BLaER1 treated with 17β-estradiol and CSF1 and Interleukin-3, amounts not matched to agents 10 nM and 100 nM (cell line): ENCODE data around the gene SPRY4.

Experiments
- H3K27ac ChIP-seq, 11 experiments: shearing (Covaris generic); formaldehyde crosslinking; 2 replicates each; pipeline ENCODE4 v1.8.1; 2022
- H3K27me3 ChIP-seq, 11 experiments: shearing (Covaris generic); formaldehyde crosslinking; 2 replicates each; pipeline ENCODE4 v1.8.1; 2022
- H3K36me3 ChIP-seq, 11 experiments: shearing (Covaris generic); formaldehyde crosslinking; 2 replicates each; pipeline ENCODE4 v1.8.1; 2022
- H3K4me1 ChIP-seq, 10 experiments: shearing (Covaris generic); formaldehyde crosslinking; 2 replicates each; pipeline ENCODE4 v1.8.1; 2022
- H3K4me2 ChIP-seq, 11 experiments: shearing (Covaris generic); formaldehyde crosslinking; 2 replicates each; pipeline ENCODE4 v1.8.1; 2022
- H3K4me3 ChIP-seq, 10 experiments: shearing (Covaris generic); formaldehyde crosslinking; 2 replicates each; pipeline ENCODE4 v1.8.1; 2022
- H3K9ac ChIP-seq, 11 experiments: shearing (Covaris generic); formaldehyde crosslinking; 2 replicates each; pipeline ENCODE4 v1.8.1; 2022
- H3K9me3 ChIP-seq, 11 experiments: shearing (Covaris generic); formaldehyde crosslinking; replicated peaks in 1 of 11; 2 replicates each; pipeline ENCODE4 v1.8.1; 2022
- H4K20me1 ChIP-seq, 11 experiments: shearing (Covaris generic); formaldehyde crosslinking; 2 replicates each; pipeline ENCODE4 v1.8.1; 2022
- Cebpa-rat ChIP-seq, 11 experiments: shearing (Covaris generic); IDR thresholded peaks; 2 replicates each; pipeline ENCODE4 v1.8.1; 2022

The SPRY4 gene

GRCh38 chr5:142316681-142317080 lies 8.1 kb downstream of the SPRY4 start:
- Histone ChIP-seq H3K9ac (peak overlapping the region in 8 of 11 experiments; percentile 12 to 95 (median 86); a peak in 15 of 22 replicates), H3K4me1 (peaks cover 92 to 100% (median 100%) of the 10 kb centered on the region in 10 experiments), H3K27me3 (no peaks in the 10 kb centered on the region), H4K20me1 (peaks cover 0 to 99% (median 88%) of the 10 kb centered on the region in 11 experiments; a peak in 20 of 22 replicates), H3K36me3 (peaks cover 0 to 72% (median 50%) of the 10 kb centered on the region in 11 experiments; a peak in 20 of 22 replicates), H3K4me2 (peak overlapping the region; percentile 86 to 99 (median 97)), H3K9me3 (no peaks in the 10 kb centered on the region), H3K4me3 (peak overlapping the region in 7 of 10 experiments; percentile 20 to 48 (median 35); a peak in 11 of 20 replicates), H3K27ac (peak overlapping the region in 7 of 11 experiments; percentile 41 to 95 (median 90); a peak in 13 of 22 replicates)
- no peak for TF ChIP-seq Cebpa-rat (IDR thresholded peaks at IDR 0.05)

- Histone ChIP-seq H3K4me2 (peak overlapping the region; percentile 86 to 99 (median 97)), H3K9ac (peak overlapping the region in 9 of 11 experiments; percentile 1 to 95 (median 85); a peak in 13 of 22 replicates), H3K27me3 (no peaks in the 10 kb centered on the region), H3K4me3 (peak overlapping the region in 8 of 10 experiments; percentile 16 to 48 (median 34); a peak in 12 of 20 replicates), H3K36me3 (peaks cover 0 to 79% (median 56%) of the 10 kb centered on the region in 11 experiments; a peak in 20 of 22 replicates), H3K9me3 (no peaks in the 10 kb centered on the region), H4K20me1 (peaks cover 0 to 99% (median 92%) of the 10 kb centered on the region in 11 experiments; a peak in 20 of 22 replicates), H3K27ac (peak overlapping the region in 8 of 11 experiments; percentile 34 to 95 (median 88); a peak in 14 of 22 replicates), H3K4me1 (peaks cover 88 to 100% (median 100%) of the 10 kb centered on the region in 10 experiments)
- no peak for TF ChIP-seq Cebpa-rat (IDR thresholded peaks at IDR 0.05)
Measured at GRCh38 chr5:142316051-142316450, 8.8 kb downstream of the SPRY4 start.

- H3K4me2 ChIP-seq = peak overlapping the region; percentile 86 to 99 (median 97)
- peak overlapping the region in 8 of 11 experiments; percentile 25 to 95 (median 80); a peak in 9 of 22 replicates for H3K9ac ChIP-seq
- no peak for TF ChIP-seq Cebpa-rat (IDR thresholded peaks at IDR 0.05)
- H3K27ac ChIP-seq = peak overlapping the region in 8 of 11 experiments; percentile 66 to 95 (median 88); a peak in 17 of 22 replicates
- peaks cover 88 to 100% (median 100%) of the 10 kb centered on the region in 10 experiments for H3K4me1 ChIP-seq
- H3K27me3 ChIP-seq = no peaks in the 10 kb centered on the region
- H4K20me1 ChIP-seq = peaks cover 0 to 99% (median 92%) of the 10 kb centered on the region in 11 experiments; a peak in 20 of 22 replicates
- H3K36me3 ChIP-seq = peaks cover 0 to 86% (median 63%) of the 10 kb centered on the region in 11 experiments; a peak in 20 of 22 replicates
- no peaks in the 10 kb centered on the region for H3K9me3 ChIP-seq
- H3K4me3 ChIP-seq = peak overlapping the region in 8 of 10 experiments; percentile 26 to 57 (median 40); a peak in 11 of 20 replicates
Measured at GRCh38 chr5:142315096-142315900, 9.5 kb downstream of the SPRY4 start.

- Histone ChIP-seq H3K9ac (peak overlapping the region in 8 of 11 experiments; percentile 57 to 77 (median 67); a peak in 17 of 22 replicates), H3K9me3 (no peaks in the 10 kb centered on the region), H3K4me2 (peak overlapping the region; percentile 86 to 99 (median 97)), H3K36me3 (peaks cover 0 to 93% (median 69%) of the 10 kb centered on the region in 11 experiments; a peak in 20 of 22 replicates), H3K4me1 (peaks cover 88 to 100% (median 98%) of the 10 kb centered on the region in 10 experiments), H4K20me1 (peaks cover 0 to 99% (median 94%) of the 10 kb centered on the region in 11 experiments; a peak in 20 of 22 replicates), H3K27me3 (no peaks in the 10 kb centered on the region), H3K4me3 (peak overlapping the region in 8 of 10 experiments; percentile 19 to 57 (median 38); a peak in 12 of 20 replicates), H3K27ac (peak overlapping the region in 9 of 11 experiments; percentile 34 to 92 (median 73); a peak in 17 of 22 replicates)
- TF ChIP-seq Cebpa-rat (IDR thresholded peaks at IDR 0.05) = no peak
Measured at GRCh38 chr5:142314606-142315005, 10.2 kb downstream of the SPRY4 start.

GRCh38 chr5:142314109-142314508 lies 10.7 kb downstream of the SPRY4 start:
- no peak for TF ChIP-seq Cebpa-rat (IDR thresholded peaks at IDR 0.05)
- Histone ChIP-seq H3K27me3 (no peaks in the 10 kb centered on the region), H3K4me3 (peak overlapping the region in 9 of 10 experiments; percentile 2 to 57 (median 38); a peak in 13 of 20 replicates), H3K4me1 (peaks cover 83 to 95% (median 93%) of the 10 kb centered on the region in 10 experiments), H4K20me1 (peaks cover 0 to 99% (median 92%) of the 10 kb centered on the region in 11 experiments; a peak in 20 of 22 replicates), H3K9ac (peak overlapping the region in 8 of 11 experiments; percentile 57 to 77 (median 67); a peak in 17 of 22 replicates), H3K27ac (peak overlapping the region in 9 of 11 experiments; percentile 34 to 92 (median 73); a peak in 17 of 22 replicates), H3K36me3 (peaks cover 0 to 93% (median 73%) of the 10 kb centered on the region in 11 experiments; a peak in 20 of 22 replicates), H3K4me2 (peak overlapping the region; percentile 86 to 99 (median 97)), H3K9me3 (no peaks in the 10 kb centered on the region)

- Histone ChIP-seq H3K4me2 (peak overlapping the region; percentile 86 to 99 (median 97)), H3K27me3 (no peaks in the 10 kb centered on the region), H4K20me1 (peaks cover 0 to 99% (median 87%) of the 10 kb centered on the region in 11 experiments; a peak in 20 of 22 replicates), H3K4me1 (peaks cover 79 to 91% (median 89%) of the 10 kb centered on the region in 10 experiments), H3K4me3 (peak overlapping the region in 8 of 10 experiments; percentile 19 to 57 (median 40); a peak in 13 of 20 replicates), H3K27ac (peak overlapping the region in 9 of 11 experiments; percentile 35 to 92 (median 73); a peak in 17 of 22 replicates), H3K36me3 (peaks cover 0 to 93% (median 72%) of the 10 kb centered on the region in 11 experiments; a peak in 20 of 22 replicates), H3K9me3 (no peaks in the 10 kb centered on the region), H3K9ac (peak overlapping the region in 9 of 11 experiments; percentile 29 to 77 (median 65); a peak in 17 of 22 replicates)
- TF ChIP-seq Cebpa-rat (IDR thresholded peaks at IDR 0.05) = no peak
Measured at GRCh38 chr5:142313682-142314081, 11.1 kb downstream of the SPRY4 start.

- TF ChIP-seq Cebpa-rat (IDR thresholded peaks at IDR 0.05) = no peak
- H3K27me3 ChIP-seq = no peaks in the 10 kb centered on the region
- peaks cover 75 to 87% (median 85%) of the 10 kb centered on the region in 10 experiments for H3K4me1 ChIP-seq
- peak overlapping the region in 1 of 10 experiments; percentile 6; a peak in 3 of 20 replicates for H3K4me3 ChIP-seq
- peak overlapping the region in 9 of 11 experiments; percentile 12 to 69 (median 57); a peak in 13 of 22 replicates for H3K9ac ChIP-seq
- H3K27ac ChIP-seq = peak overlapping the region in 9 of 11 experiments; percentile 35 to 92 (median 71); a peak in 17 of 22 replicates
- peaks cover 0 to 93% (median 74%) of the 10 kb centered on the region in 11 experiments; a peak in 20 of 22 replicates for H3K36me3 ChIP-seq
- H3K9me3 ChIP-seq = no peaks in the 10 kb centered on the region
- peak overlapping the region; percentile 86 to 99 (median 97) for H3K4me2 ChIP-seq
- H4K20me1 ChIP-seq = peaks cover 0 to 99% (median 83%) of the 10 kb centered on the region in 11 experiments; a peak in 20 of 22 replicates
Measured at GRCh38 chr5:142313275-142313674, 11.5 kb downstream of the SPRY4 start.

GRCh38 chr5:142312399-142312798 lies 12.4 kb downstream of the SPRY4 start:
- Histone ChIP-seq H3K4me2 (peak overlapping the region in 10 of 11 experiments; percentile 6 to 99 (median 96); a peak in 18 of 22 replicates), H3K4me3 (no peak overlapping the region), H3K4me1 (peaks cover 66 to 78% (median 76%) of the 10 kb centered on the region in 10 experiments), H3K27ac (peak overlapping the region in 6 of 11 experiments; percentile 70 to 92 (median 74); a peak in 6 of 22 replicates), H4K20me1 (peaks cover 0 to 98% (median 77%) of the 10 kb centered on the region in 11 experiments; a peak in 20 of 22 replicates), H3K9me3 (no peaks in the 10 kb centered on the region), H3K9ac (peak overlapping the region in 3 of 11 experiments; percentile 52 to 69 (median 59); a peak in 4 of 22 replicates), H3K36me3 (peaks cover 0 to 95% (median 79%) of the 10 kb centered on the region in 11 experiments; a peak in 20 of 22 replicates), H3K27me3 (no peaks in the 10 kb centered on the region)
- no peak for TF ChIP-seq Cebpa-rat (IDR thresholded peaks at IDR 0.05)
